Peyer's patch (tissue), 4 donors: Measurements from ENCODE around the gene DCHS2. TPM values are rescaled to one million over a fixed set of nuclear protein-coding genes. Genes with fewer than 3 reads are reported as not detected.

Source experiments
- DNase-seq, 3 donors: peaks; one replicate each; pipeline ENCODE4 v3.0.0-alpha.2; 2017 to 2019
- H3K27ac ChIP-seq, 4 donors: fragments of 200-600 bp; sonication (generic); one replicate each; pipeline ENCODE4 v1.5.1; 2016 to 2019
- H3K27me3 ChIP-seq, 2 donors: fragments of 200-600 bp; sonication (generic); one replicate each; pipeline ENCODE4 v1.5.1; 2019
- H3K36me3 ChIP-seq, 3 donors: fragments of 200-600 bp; sonication (generic); one replicate each; pipeline ENCODE4 v1.5.1; 2016 to 2019
- H3K4me1 ChIP-seq, 4 donors: fragments of 200-600 bp; sonication (generic); one replicate each; pipeline ENCODE4 v1.5.1; 2016 to 2019
- H3K4me3 ChIP-seq, 4 donors: fragments of 200-600 bp; sonication (generic); 1 replicate in 3 of 4; 2 replicates in 1 of 4; pipeline ENCODE4 v1.5.1; 2016 to 2019; ENCODE audit warnings: mild to moderate bottlenecking in 1 of 4
- H3K9me3 ChIP-seq, 4 donors: fragments of 200-600 bp; sonication (generic); one replicate each; pipeline ENCODE4 v1.5.1; 2016 to 2019; ENCODE audit warnings: mild to moderate bottlenecking in 1 of 4
- POLR2A ChIP-seq, 2 donors: fragments of 450-650 bp; IDR thresholded peaks; one replicate each; pipeline ENCODE4 v1.5.1; 2017; ENCODE audit warnings: antibody characterized with exemption in 2 of 2, mild to moderate bottlenecking in 2 of 2, moderate library complexity in 2 of 2
- total RNA-seq, 4 donors: library from RNA; depleted of rRNA; stranded (reverse); fragments of >200 nt; gene quantifications; one replicate each; pipeline ENCODE4 v1.1.0, GENCODE V29; 2016
- TF ChIP-seq, protein P1 (sequence below), 6 experiments: fragments of 450-650 bp in 4 of 6; fragments of 200-600 bp in 2 of 6; sonication (generic) in 1 of 6; IDR thresholded peaks; one replicate each; pipeline ENCODE4 v1.5.1; 2017 to 2019; ENCODE audit warnings: antibody characterized with exemption in 6 of 6, mild to moderate bottlenecking in 3 of 6, moderate library complexity in 1 of 6

DCHS2 gene
- total RNA-seq, 4 donors from 2014 or later, result 0.28 to 0.88 (median 0.67) TPM; not detected in 1

DNA sequence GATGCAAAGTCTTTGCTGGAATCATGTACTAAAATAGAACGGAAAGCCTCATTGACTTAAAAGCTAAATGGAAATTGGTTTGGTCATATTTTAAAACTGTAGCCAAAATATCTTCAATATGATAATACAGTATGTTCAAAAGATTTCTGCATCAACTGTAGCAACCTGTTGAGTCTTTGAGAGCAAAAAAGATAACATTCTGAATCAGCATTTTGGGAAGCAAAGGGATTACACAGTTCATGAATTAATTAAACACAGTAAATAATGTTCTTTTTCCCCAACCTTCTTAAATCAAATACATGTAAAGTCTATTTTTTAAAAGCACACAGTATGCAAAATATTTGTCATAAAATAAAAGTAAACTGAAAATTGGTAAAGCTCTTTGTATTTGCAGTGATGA, 50.5 kb downstream of the DCHS2 start:
- TF ChIP-seq POLR2A (IDR thresholded peaks at IDR 0.05), result no peak
- TF ChIP-seq, protein P1, sequence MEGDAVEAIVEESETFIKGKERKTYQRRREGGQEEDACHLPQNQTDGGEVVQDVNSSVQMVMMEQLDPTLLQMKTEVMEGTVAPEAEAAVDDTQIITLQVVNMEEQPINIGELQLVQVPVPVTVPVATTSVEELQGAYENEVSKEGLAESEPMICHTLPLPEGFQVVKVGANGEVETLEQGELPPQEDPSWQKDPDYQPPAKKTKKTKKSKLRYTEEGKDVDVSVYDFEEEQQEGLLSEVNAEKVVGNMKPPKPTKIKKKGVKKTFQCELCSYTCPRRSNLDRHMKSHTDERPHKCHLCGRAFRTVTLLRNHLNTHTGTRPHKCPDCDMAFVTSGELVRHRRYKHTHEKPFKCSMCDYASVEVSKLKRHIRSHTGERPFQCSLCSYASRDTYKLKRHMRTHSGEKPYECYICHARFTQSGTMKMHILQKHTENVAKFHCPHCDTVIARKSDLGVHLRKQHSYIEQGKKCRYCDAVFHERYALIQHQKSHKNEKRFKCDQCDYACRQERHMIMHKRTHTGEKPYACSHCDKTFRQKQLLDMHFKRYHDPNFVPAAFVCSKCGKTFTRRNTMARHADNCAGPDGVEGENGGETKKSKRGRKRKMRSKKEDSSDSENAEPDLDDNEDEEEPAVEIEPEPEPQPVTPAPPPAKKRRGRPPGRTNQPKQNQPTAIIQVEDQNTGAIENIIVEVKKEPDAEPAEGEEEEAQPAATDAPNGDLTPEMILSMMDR (IDR thresholded peaks at IDR 0.05), result no peak
- no peak overlapping the region for H3K27ac ChIP-seq
- no peaks in the 10 kb centered on the region for H3K4me1 ChIP-seq
- no peaks in the 10 kb centered on the region for H3K9me3 ChIP-seq
- no peak overlapping the region for H3K4me3 ChIP-seq
- no peaks in the 10 kb centered on the region for H3K36me3 ChIP-seq
- no peaks in the 10 kb centered on the region for H3K27me3 ChIP-seq
- DNase-seq, result no peak

DNA sequence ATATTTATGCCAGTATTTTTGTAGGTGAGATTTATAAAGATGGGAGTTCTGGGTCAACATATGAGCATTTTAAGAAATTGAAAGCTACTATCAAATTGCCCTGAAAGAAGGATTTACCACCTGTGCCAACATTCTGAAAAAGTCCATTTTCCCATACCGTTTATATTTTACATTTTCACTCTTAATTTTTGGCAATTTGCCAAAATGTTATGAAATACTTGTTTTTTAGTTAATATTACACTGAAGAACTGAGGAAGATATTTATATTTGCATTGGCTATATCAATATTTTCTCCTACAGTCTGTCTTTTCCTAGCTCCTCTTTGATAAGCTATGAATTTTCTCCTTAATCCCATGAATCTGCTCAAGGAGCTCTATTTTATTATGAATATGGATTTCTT, 52.4 kb downstream of the DCHS2 start:
- no peak for DNase-seq
- H3K4me1 ChIP-seq, result no peaks in the 10 kb centered on the region
- H3K27me3 ChIP-seq, result no peaks in the 10 kb centered on the region
- H3K9me3 ChIP-seq, result no peaks in the 10 kb centered on the region
- H3K36me3 ChIP-seq, result no peaks in the 10 kb centered on the region
- H3K27ac ChIP-seq, result no peak overlapping the region
- TF ChIP-seq, protein P1 (IDR thresholded peaks at IDR 0.05), result no peak
- no peak for TF ChIP-seq POLR2A (IDR thresholded peaks at IDR 0.05)
- no peak overlapping the region for H3K4me3 ChIP-seq

DNA sequence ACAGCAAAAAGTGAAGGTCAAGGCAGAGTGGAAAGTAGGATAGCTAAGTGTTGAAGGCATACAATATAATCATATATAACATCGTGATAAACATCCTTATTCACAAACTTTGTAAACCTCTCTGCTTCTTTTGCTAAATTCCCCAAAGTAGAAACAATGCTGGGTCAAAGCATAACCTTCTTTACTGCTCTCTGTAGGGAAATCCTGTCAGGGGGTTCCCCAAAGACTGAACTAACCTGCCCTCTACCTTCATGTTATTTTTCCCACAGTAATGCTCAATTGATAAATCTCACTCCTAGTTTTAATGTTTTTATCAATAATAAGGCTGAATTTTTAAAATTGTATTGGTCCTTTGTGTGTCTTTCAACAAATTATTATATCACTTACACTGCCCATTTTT, 55.7 kb downstream of the DCHS2 start:
- H3K27ac ChIP-seq, result no peak overlapping the region
- H3K27me3 ChIP-seq, result no peaks in the 10 kb centered on the region
- H3K36me3 ChIP-seq, result no peaks in the 10 kb centered on the region
- TF ChIP-seq POLR2A (IDR thresholded peaks at IDR 0.05), result no peak
- TF ChIP-seq, protein P1 (IDR thresholded peaks at IDR 0.05), result no peak
- no peaks in the 10 kb centered on the region for H3K9me3 ChIP-seq
- H3K4me3 ChIP-seq, result no peak overlapping the region
- H3K4me1 ChIP-seq, result no peaks in the 10 kb centered on the region
- DNase-seq, result no peak

DNA sequence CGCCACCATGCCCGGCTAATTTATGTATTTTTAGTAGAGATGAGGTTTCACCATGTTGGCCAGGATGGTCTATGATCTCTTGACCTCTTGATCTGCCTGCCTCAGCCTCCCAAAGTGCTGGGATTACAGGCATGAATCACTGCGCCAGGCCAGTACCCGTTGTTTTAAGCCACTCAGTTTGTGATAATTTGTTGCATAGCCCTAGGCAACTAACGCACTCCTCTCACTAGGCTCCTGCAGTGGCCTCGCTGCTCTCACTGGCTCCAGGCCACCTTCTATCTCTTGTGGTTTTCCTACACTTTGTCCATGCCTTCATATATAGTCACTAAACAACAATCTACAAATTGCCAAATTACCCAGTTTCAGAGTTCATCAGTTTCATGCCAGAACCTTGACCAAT, 58.1 kb downstream of the DCHS2 start:
- no peaks in the 10 kb centered on the region for H3K4me1 ChIP-seq
- DNase-seq, result no peak

DNA sequence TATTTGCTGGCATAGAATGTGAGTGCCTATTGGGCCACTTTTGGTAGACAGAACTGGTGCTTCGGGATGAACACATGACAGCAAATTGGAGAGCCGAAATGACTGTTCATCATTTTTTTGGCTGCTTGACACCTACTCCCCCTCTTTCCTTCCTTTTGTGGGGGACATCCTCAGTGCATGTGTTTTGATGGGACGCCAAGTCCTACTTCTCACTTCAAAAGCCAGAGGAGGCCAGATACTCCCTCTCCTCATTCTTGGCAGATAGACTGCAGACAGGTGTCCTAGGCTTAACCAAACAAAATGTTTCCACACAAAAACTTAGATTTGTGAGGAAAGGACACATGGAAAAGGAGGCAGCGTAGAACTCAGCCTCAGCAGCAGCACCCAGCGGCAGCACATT, 62.4 kb downstream of the DCHS2 start:
- Histone ChIP-seq H3K27ac (no peak overlapping the region), H3K4me1 (no peaks in the 10 kb centered on the region), H3K4me3 (no peak overlapping the region), H3K9me3 (no peaks in the 10 kb centered on the region), H3K36me3 (no peaks in the 10 kb centered on the region), H3K27me3 (no peaks in the 10 kb centered on the region)
- no peak for TF ChIP-seq POLR2A (IDR thresholded peaks at IDR 0.05)
- TF ChIP-seq, protein P1 (IDR thresholded peaks at IDR 0.05), result no peak
- DNase-seq, result no peak

More for the DNA sequence above, 58.1 kb downstream of the DCHS2 start:
- Histone ChIP-seq H3K36me3 (no peaks in the 10 kb centered on the region), H3K27ac (no peak overlapping the region), H3K4me3 (no peak overlapping the region), H3K9me3 (no peaks in the 10 kb centered on the region), H3K27me3 (no peaks in the 10 kb centered on the region)
- TF ChIP-seq, protein P1 (IDR thresholded peaks at IDR 0.05), result no peak

DNA sequence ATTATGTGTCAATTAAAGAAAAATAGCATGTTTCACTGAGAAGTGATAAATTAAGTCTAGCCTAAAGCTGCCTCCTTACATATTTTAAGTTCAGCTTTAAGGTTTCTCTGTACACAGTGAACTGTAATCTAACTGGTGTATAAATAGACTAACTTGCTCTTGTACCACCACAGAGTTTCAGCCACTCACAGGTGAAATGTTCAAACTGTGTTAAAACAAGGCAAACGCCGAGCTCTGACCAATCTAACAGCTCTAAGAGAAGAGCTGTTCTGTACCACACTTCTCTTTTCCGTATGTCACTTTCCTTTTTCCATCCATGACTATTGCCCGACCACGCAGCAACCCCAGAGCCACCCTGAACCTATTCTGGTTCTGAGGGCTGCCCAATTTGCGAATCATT, 64.5 kb downstream of the DCHS2 start:
- Histone ChIP-seq H3K9me3 (no peaks in the 10 kb centered on the region), H3K4me1 (no peaks in the 10 kb centered on the region), H3K36me3 (no peaks in the 10 kb centered on the region), H3K27me3 (no peaks in the 10 kb centered on the region), H3K27ac (no peak overlapping the region), H3K4me3 (no peak overlapping the region)
- TF ChIP-seq POLR2A (IDR thresholded peaks at IDR 0.05), result no peak
- TF ChIP-seq, protein P1 (IDR thresholded peaks at IDR 0.05), result no peak
- no peak for DNase-seq
